Heart left ventricle (tissue), 16 donors: ENCODE measurements around the gene ZBTB47. TPM values are rescaled to one million over a fixed set of nuclear protein-coding genes. Genes with fewer than 3 reads are reported as not detected.

Source experiments
- ATAC-seq, 4 donors: fragments of 200-7000 bp; cut with Tn5 transposase; one replicate each; pipeline ENCODE4 v1.9.1; 2020 to 2022; ENCODE audit warnings: moderate library complexity in 4 of 4, mild to moderate bottlenecking in 3 of 4, moderate number of reproducible peaks in 1 of 4
- DNase-seq, 5 donors: peaks; one replicate each; pipeline ENCODE4 v3.0.0-alpha.2; 2020
- H3K27ac ChIP-seq, 12 donors: fragments of 200-600 bp; sonication (generic) in 4 of 12; one replicate each; pipeline versions ENCODE4 v1.5.0 to v1.8.0; 2016 to 2022; ENCODE audit warnings: mild to moderate bottlenecking in 2 of 12
- H3K27me3 ChIP-seq, 9 donors: fragments of 200-600 bp; sonication (generic) in 2 of 9; one replicate each; pipeline versions ENCODE4 v1.5.1 to v1.8.0; 2016 to 2022; ENCODE audit warnings: mild to moderate bottlenecking in 3 of 9
- H3K36me3 ChIP-seq, 9 donors: fragments of 200-600 bp; sonication (generic) in 2 of 9; one replicate each; pipeline versions ENCODE4 v1.5.0 to v1.8.0; 2018 to 2022; ENCODE audit warnings: mild to moderate bottlenecking in 2 of 9
- H3K4me1 ChIP-seq, 12 donors: fragments of 200-600 bp; sonication (generic) in 4 of 12; one replicate each; pipeline versions ENCODE4 v1.5.0 to v1.8.0; 2016 to 2022; ENCODE audit warnings: mild to moderate bottlenecking in 3 of 12
- H3K4me3 ChIP-seq, 12 donors: fragments of 200-600 bp; sonication (generic) in 4 of 12; one replicate each; pipeline versions ENCODE4 v1.5.0 to v1.8.0; 2017 to 2022; ENCODE audit warnings: mild to moderate bottlenecking in 9 of 12, moderate library complexity in 4 of 12
- H3K9me3 ChIP-seq, 12 donors: fragments of 200-600 bp; sonication (generic) in 4 of 12; one replicate each; pipeline versions ENCODE4 v1.5.0 to v1.8.0; 2016 to 2022; ENCODE audit warnings: mild to moderate bottlenecking in 1 of 12
- CTCF ChIP-seq, 12 donors: fragments of 200-600 bp; sonication (generic) in 4 of 12; IDR thresholded peaks; one replicate each; pipeline versions ENCODE4 v1.5.0 to v1.8.0; 2018 to 2022; ENCODE audit warnings: antibody characterized with exemption in 12 of 12, mild to moderate bottlenecking in 5 of 12
- POLR2A ChIP-seq, 2 donors: fragments of 450-650 bp; IDR thresholded peaks; one replicate each; pipeline ENCODE4 v1.6.1; 2017; ENCODE audit warnings: antibody characterized with exemption in 2 of 2, mild to moderate bottlenecking in 2 of 2, moderate library complexity in 2 of 2
- WGBS, 4 donors: extraction: QIAGEN DNeasy Blood & Tissue Kit in 2 of 4; methylation state at CpG; one replicate each; pipeline versions ENCODE4 v1.1.5 to v1.1.7; 2013 to 2018; 5-methylcytosine and 5-hydroxymethylcytosine counted together
- intact Hi-C, 10 donors: fragments of 100-400 bp; cut with DNase I; formaldehyde crosslinking; loops; one replicate each; pipeline versions ENCODE4 v1.11.1 to v1.14.2; 2022
- polyA plus RNA-seq, 2 donors: library from polyadenylated mRNA; stranded (reverse); fragments of 200-250 nt; gene quantifications; one replicate each; pipeline ENCODE4 v1.2.3, GENCODE V29; 2013
- total RNA-seq, 9 donors: library from RNA; depleted of rRNA in 2 of 9; stranded (reverse); fragments of >200 nt in 2 of 9; fragmentation: NEBNext Ultra II Directional in 3 of 9; extraction: Animal tissue kit (Norgen Biotek cat#: 25700) in 3 of 9; gene quantifications; one replicate each; pipeline versions ENCODE4 v1.1.0 to v1.2.4, GENCODE V29; 2016 to 2023
- donor health status: ischemic (EF 13 %, LVEDD 7.1; RV severe dilation, severe dysfunction).
- donor health status: healthy with polysubstance abuse.
- donor health status: DM: no; HTN: yes; CAD: no.
- donor health status: DM: no; HTN: no; CAD: no.
- donor health status: ischemic (EF 25% LVEDD 6.9; RV normal size, moderate dysfunction).
- donor health status: ischemic (EF 25% LVEDD 5.7; RV mildly dilated, moderate dysfunction).
- donor health status: healthy.
- donor health status: DM: yes; HTN: yes; CAD: no.
- donor health status: ischemic (EF 35%, LVEDD 5.7; RV mildly dilated, moderate dysfunction).
- donor health status: nonischemic (EF 11% LVEDD 7.7; RV severe dilation, severe dysfunction).
- donor health status: DM: yes; HTN: yes; CAD: no.
- donor health status: PGD.
- donor health status: ischemic (EF 29% LVEDD 5.4; RV normal size, mild dysfunction).
- donor health status: nonischemic (EF 23%, LVEDD 6.1; RV moderate dilation, normal function).

Gene ZBTB47
- total and polyA plus RNA-seq, 11 donors = 76.6 to 184 (median 125) TPM

- H3K4me3 ChIP-seq = peak within 1 kb of the TSS in 5 of 12 donors; percentile 1 to 28 (median 6)
- WGBS, 4 donors = 40 to 74% (median 53%) methylated on average over 29 to 34 of the region's 34 CpGs
- ATAC-seq (peak in 1 of 4 donors; percentile 3), DNase-seq (peak in 2 of 5 donors; percentile 37 to 52)
- H3K27me3 ChIP-seq = peaks cover 0 to 6% (median 0%) of the 10 kb centered on the region in 9 donors
- intact Hi-C loops = loop anchor here in 1 of 10 donors (2.0 kb wide), 1 partner anchor 31 kb away; no protein-coding TSS in a partner anchor
- H3K9me3 ChIP-seq = no peaks in the 10 kb centered on the region
- peaks cover 0 to 25% (median 8%) of the 10 kb centered on the region in 12 donors for H3K4me1 ChIP-seq
- no peaks in the 10 kb centered on the region for H3K36me3 ChIP-seq
- TF ChIP-seq POLR2A (IDR thresholded peaks at IDR 0.05) = no peak
- TF ChIP-seq CTCF (IDR thresholded peaks at IDR 0.05) = no peak
- peak within 1 kb of the TSS; percentile 10 to 96 (median 72) for H3K27ac ChIP-seq
Measured at GRCh38 chr3:42685363-42685881, 31.9 kb downstream of the ZBTB47 start, which contains the start of gene KLHL40. KLHL40 (plus strand) TSS chr3:42685537; CDS start chr3:42685619, 82 bp downstream.

GRCh38 chr3:42685891-42686820 is 32.7 kb downstream of the ZBTB47 start:
- Histone ChIP-seq H3K27ac (peak overlapping the region in 1 of 12 donors; percentile 87), H3K27me3 (peaks cover 0 to 6% (median 0%) of the 10 kb centered on the region in 9 donors), H3K36me3 (no peaks in the 10 kb centered on the region), H3K4me1 (peaks cover 0 to 25% (median 8%) of the 10 kb centered on the region in 12 donors), H3K9me3 (no peaks in the 10 kb centered on the region), H3K4me3 (peak overlapping the region in 5 of 12 donors; percentile 1 to 28 (median 6))
- DNase-seq = peak in 2 of 5 donors; percentile 21 to 49
- no peak for TF ChIP-seq CTCF (IDR thresholded peaks at IDR 0.05)
- intact Hi-C loops = loop anchor here in 1 of 10 donors (2.0 kb wide), 1 partner anchor 31 kb away; no protein-coding TSS in a partner anchor
- ATAC-seq = no peak
- 39 to 66% (median 56%) methylated on average over 69 to 80 of the region's 80 CpGs for WGBS, 4 donors

GRCh38 chr3:42686832-42687650 is 33.5 kb downstream of the ZBTB47 start:
- WGBS, 4 donors = 71 to 78% (median 75%) methylated on average over 7 of the region's 7 CpGs
- peaks cover 0 to 6% (median 0%) of the 10 kb centered on the region in 9 donors for H3K27me3 ChIP-seq
- peak in 2 of 5 donors; percentile 29 to 37 for DNase-seq
- H3K4me3 ChIP-seq = no peak overlapping the region
- TF ChIP-seq CTCF (IDR thresholded peaks at IDR 0.05) (no peak), POLR2A (IDR thresholded peaks at IDR 0.05) (no peak)
- H3K36me3 ChIP-seq = peaks cover 0 to 2% (median 0%) of the 10 kb centered on the region in 9 donors
- no peak for ATAC-seq
- no peaks in the 10 kb centered on the region for H3K9me3 ChIP-seq
- intact Hi-C loops = no loop called here
- peak overlapping the region in 1 of 12 donors; percentile 52 for H3K27ac ChIP-seq
- H3K4me1 ChIP-seq = peaks cover 0 to 25% (median 8%) of the 10 kb centered on the region in 12 donors
